ENCODE results near the gene PNKP. TPM values are rescaled to one million over a fixed set of nuclear protein-coding genes. Genes with fewer than 3 reads are reported as not detected.

Gene PNKP
- total and polyA plus RNA-seq, 10 of the 15 experiments (the other 5 are each of a cell fraction or from before 2014, with no cell fraction given): 2.9 to 82.3 (median 33.2) TPM

GRCh38 chr19:49817964-49818648 is 49.3 kb downstream of the PNKP start, which contains the start of gene MED25 (continued):
- TF ChIP-seq ZNF592 (IDR thresholded peaks at IDR 0.05): no peak
- no peak for TF ChIP-seq BRCA1 (IDR thresholded peaks at IDR 0.05; ENCODE audit: low read depth, low read length)
- TF ChIP-seq BACH1 (IDR thresholded peaks at IDR 0.05; ENCODE audit: borderline replicate concordance): peak; percentile 67; the same call in 1 of the 2 replicates
- TF ChIP-seq TAF1 (IDR thresholded peaks at IDR 0.05; ENCODE audit: borderline replicate concordance, low read depth, low read length): peak; percentile 21; the same call in 1 of the 2 replicates
- no peak for TF ChIP-seq SMAD5 (IDR thresholded peaks at IDR 0.05; ENCODE audit: low read depth)
- peak; percentile 94; the same call in 1 of the 2 replicates for TF ChIP-seq STAT1 (conservative IDR thresholded peaks at IDR 0.05)
- TF ChIP-seq ZNF274 (IDR thresholded peaks at IDR 0.05; ENCODE audit: insufficient read depth, insufficient read length): no peak
- TF ChIP-seq ZBTB4 (CRISPR knock-in tag; IDR thresholded peaks at IDR 0.05): no peak
- TF ChIP-seq RB1 (IDR thresholded peaks at IDR 0.05; ENCODE audit: borderline replicate concordance): peak; percentile 77
- TF ChIP-seq HDAC2 (IDR thresholded peaks at IDR 0.05): no peak
- TF ChIP-seq RAD21 (IDR thresholded peaks at IDR 0.05; ENCODE audit: insufficient read depth, low read depth, low read length): no peak
- no peak; the same call in 1 of the 2 replicates for TF ChIP-seq ASH2L (IDR thresholded peaks at IDR 0.05; ENCODE audit: borderline replicate concordance, low read depth)
- no peak for TF ChIP-seq TCF7 (IDR thresholded peaks at IDR 0.05; ENCODE audit: borderline replicate concordance)
- TF ChIP-seq HDGF (IDR thresholded peaks at IDR 0.05): no peak
- TF ChIP-seq CHD1 (IDR thresholded peaks at IDR 0.05; ENCODE audit: low read depth, low read length): no peak
- TF ChIP-seq BCLAF1 (IDR thresholded peaks at IDR 0.05): no peak
- no peak for TF ChIP-seq SRF (IDR thresholded peaks at IDR 0.05; ENCODE audit: low read depth in 2 of 2, low read length in 2 of 2)
